Suppressor macrophage (primary cell): ENCODE measurements around the gene UBR3.
"Not testable (repeated sequence)": the region's sequence is repeated elsewhere in the genome, so short reads cannot be mapped to it uniquely, and the experiment has no call there.

Experiments
- DNase-seq, 4 experiments: peaks; one replicate each; pipeline ENCODE4 v3.0.0-alpha.2; 2020 to 2022

Gene UBR3

GRCh38 chr2:169867579-169867978 lies 40.3 kb downstream of the UBR3 start:
- DNase-seq = no peak

- DNase-seq = no peak
Observed at GRCh38 chr2:169868951-169869350, 41.7 kb downstream of the UBR3 start.

- not testable (repeated sequence) for DNase-seq
Observed at GRCh38 chr2:169871369-169871768, 44.1 kb downstream of the UBR3 start.

- DNase-seq = no peak
Observed at GRCh38 chr2:169871994-169872393, 44.7 kb downstream of the UBR3 start.

- peak in 3 of 4 experiments; percentile 19 to 22 (median 22) for DNase-seq
Observed at GRCh38 chr2:169877398-169877797, 50.1 kb downstream of the UBR3 start.

- no peak for DNase-seq
Observed at GRCh38 chr2:169887120-169887519, 59.9 kb downstream of the UBR3 start.

GRCh38 chr2:169891593-169892298 lies 64.5 kb downstream of the UBR3 start:
- DNase-seq = no peak

GRCh38 chr2:169892951-169893350 lies 65.7 kb downstream of the UBR3 start:
- DNase-seq = no peak

GRCh38 chr2:169895294-169895985 lies 68.2 kb downstream of the UBR3 start:
- no peak for DNase-seq

GRCh38 chr2:169897834-169898233 lies 70.6 kb downstream of the UBR3 start:
- DNase-seq = no peak

- not testable (repeated sequence) for DNase-seq
Observed at GRCh38 chr2:169900103-169900502, 72.8 kb downstream of the UBR3 start.

- no peak for DNase-seq
Observed at GRCh38 chr2:169900686-169901085, 73.4 kb downstream of the UBR3 start.

GRCh38 chr2:169906731-169907130 lies 79.5 kb downstream of the UBR3 start:
- DNase-seq = no peak

GRCh38 chr2:169909376-169909775 lies 82.1 kb downstream of the UBR3 start:
- DNase-seq = no peak

GRCh38 chr2:169910109-169910799 lies 83.0 kb downstream of the UBR3 start:
- DNase-seq = no peak

- no peak for DNase-seq
Observed at GRCh38 chr2:169911119-169911518, 83.9 kb downstream of the UBR3 start.

GRCh38 chr2:169916623-169917022 lies 89.4 kb downstream of the UBR3 start:
- DNase-seq = no peak

GRCh38 chr2:169923977-169924376 lies 96.7 kb downstream of the UBR3 start:
- no peak for DNase-seq

GRCh38 chr2:169925968-169926367 lies 98.7 kb downstream of the UBR3 start:
- DNase-seq = no peak

- DNase-seq = peak in 3 of 4 experiments; percentile 27 to 74 (median 60)
Observed at GRCh38 chr2:169928463-169928864, 101.2 kb downstream of the UBR3 start.

GRCh38 chr2:169933124-169933711 lies 106.0 kb downstream of the UBR3 start:
- DNase-seq = peak in 3 of 4 experiments; percentile 7 to 56 (median 46)

GRCh38 chr2:169936652-169937051 lies 109.4 kb downstream of the UBR3 start:
- DNase-seq = not testable (repeated sequence)

GRCh38 chr2:169945515-169945914 lies 118.3 kb downstream of the UBR3 start:
- DNase-seq = no peak
